Measurements from ENCODE around the gene ILK.

Gene ILK

DNA sequence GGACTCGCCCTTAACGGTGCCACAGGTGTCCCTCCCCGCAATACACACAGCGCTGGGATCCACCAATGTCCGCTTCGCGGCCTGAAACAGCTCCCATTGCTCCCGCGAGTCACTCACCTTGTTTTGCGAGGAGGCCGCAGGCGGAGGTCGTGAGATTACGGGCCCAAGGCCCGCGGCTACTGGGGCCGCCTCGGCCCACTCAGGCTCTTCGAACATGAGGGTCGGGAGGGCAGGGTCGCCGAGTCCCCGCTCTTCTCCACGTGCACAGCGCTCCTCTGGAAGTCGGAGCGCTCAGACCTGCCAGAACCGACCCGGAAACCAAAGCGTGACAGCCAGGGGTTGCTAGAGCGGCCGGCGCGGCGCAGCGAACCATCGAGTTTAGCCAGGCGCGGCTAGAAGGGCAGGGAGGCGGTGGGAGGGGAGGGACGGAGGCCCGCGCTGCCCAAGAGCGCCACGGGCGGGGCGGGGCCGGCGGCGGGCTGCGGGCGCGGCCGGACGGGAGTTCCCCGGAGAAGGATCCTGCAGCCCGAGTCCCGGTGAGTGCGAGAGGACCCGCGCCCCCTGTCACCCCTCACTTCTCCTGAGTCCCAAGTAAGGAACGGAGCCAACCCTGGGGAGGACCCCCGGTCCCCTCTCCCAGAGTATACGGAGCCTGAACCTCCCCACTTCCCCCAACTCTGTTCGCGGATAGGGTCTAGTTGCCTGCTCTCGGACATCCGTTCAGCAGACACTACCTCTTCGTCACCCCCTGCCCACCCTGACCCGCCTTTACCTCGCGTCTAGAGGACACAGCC lies at the start of gene ILK, which contains the start of gene RRP8:
Gene ILK (plus strand): TSS at position 488 of the 794 bp plus-strand sequence. CDS start 498 bp downstream, outside the sequence.
Gene RRP8 (minus strand): TSS at position 330 of the 794 bp plus-strand sequence. CDS start 114 bp downstream, at position 216.
- peak; percentile 91 for DNase-seq (ENCODE audit: low spot score)

DNA sequence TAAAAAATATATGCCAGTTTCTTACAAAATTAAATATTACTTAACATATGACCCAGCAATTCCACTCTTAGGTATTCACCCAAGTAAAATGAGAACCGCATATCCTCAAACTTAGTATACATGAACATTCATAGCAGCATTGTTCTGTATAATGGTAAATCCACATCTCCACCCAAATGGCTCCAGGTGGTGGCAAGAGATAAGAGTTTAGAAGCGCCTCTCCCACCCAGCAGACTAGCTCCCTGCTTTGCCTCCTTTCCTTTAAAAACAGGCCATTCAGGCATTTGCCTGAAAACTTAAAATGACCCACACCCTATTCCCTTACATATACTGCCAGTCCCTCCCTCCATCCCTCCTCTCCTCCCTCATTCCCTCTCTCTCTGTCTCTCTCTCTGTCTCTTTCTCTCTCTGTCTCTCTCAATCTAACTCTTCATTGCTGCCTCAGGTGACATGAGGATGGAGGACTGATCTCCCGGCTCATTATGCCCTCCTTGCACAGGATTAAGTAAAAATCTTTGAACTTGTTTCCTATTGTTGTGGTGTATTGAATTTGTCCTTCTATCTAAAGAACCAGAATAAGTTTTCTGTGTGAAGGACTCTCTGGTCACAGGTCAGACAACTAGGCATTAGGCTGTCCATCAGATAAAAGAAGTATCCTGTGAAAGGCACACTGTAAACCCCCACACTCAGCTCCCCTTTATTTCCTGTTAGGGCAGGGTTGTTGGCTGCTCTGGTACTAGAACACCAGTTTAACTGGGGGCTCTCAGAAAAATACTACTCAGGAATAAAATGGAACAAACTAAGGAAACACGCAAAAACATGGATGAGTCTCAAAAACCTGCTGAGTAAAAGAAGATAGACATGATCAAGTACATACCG lies 48.5 kb upstream of the ILK start:
- no peak for DNase-seq (ENCODE audit: low spot score)

DNA sequence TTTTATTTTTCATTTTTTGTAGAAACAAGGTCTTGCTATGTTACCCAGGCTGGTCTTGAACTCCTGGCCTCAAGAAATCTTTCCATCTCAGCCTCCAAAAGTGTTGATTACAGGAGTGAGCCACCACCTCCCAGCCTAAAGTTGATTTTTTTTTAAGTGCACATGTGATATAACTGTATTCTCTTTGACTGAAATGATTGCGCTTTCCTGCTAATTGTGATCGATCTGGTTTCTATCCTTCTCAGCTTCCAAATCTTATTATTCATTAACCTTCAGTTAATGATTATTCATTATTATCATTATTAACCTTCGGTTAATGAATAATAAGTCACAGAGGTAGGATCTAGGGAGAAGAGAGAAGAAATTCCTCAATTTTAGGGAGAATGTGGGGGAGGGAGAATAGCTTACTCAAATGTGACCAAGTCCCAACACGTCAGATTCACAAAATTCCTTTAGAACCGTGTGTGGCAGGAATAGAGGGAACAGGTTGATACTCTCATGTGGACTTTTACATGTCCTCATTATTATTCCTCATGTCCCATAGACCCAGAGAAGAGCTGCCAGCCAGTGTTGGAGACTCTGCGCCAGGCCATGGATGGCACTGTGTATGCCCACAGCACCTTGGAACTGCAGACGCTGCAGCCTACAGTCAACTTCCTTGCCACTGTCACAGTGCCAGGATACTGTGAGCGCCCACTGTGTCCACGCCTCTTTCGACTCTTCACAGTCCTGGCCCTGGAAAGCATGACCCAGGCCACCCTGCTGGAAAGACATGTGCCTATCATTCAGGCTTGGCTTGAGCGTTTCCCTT lies 47.2 kb upstream of the ILK start:
- no peak for DNase-seq (ENCODE audit: low spot score)

DNA sequence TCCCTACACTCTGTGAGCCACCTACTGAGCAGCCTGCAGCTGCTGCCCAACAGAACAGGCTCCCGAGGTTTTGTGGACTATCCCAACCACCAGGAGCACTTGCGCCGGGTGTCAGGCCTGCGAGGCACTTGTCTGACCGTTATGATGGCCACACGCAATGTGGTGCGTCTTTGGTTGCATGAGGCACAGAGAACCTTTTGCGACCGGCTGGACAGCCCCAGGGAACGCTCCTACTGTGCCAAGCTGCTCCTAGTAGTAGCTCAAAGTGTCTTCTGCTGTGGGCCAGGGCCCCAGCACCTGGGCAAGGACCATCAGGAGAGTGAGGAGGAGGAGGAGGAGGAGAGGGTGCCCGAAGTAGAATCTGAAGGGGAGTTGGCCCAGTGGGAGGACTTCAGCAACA lies 46.5 kb upstream of the ILK start:
- DNase-seq (ENCODE audit: low spot score): no peak

DNA sequence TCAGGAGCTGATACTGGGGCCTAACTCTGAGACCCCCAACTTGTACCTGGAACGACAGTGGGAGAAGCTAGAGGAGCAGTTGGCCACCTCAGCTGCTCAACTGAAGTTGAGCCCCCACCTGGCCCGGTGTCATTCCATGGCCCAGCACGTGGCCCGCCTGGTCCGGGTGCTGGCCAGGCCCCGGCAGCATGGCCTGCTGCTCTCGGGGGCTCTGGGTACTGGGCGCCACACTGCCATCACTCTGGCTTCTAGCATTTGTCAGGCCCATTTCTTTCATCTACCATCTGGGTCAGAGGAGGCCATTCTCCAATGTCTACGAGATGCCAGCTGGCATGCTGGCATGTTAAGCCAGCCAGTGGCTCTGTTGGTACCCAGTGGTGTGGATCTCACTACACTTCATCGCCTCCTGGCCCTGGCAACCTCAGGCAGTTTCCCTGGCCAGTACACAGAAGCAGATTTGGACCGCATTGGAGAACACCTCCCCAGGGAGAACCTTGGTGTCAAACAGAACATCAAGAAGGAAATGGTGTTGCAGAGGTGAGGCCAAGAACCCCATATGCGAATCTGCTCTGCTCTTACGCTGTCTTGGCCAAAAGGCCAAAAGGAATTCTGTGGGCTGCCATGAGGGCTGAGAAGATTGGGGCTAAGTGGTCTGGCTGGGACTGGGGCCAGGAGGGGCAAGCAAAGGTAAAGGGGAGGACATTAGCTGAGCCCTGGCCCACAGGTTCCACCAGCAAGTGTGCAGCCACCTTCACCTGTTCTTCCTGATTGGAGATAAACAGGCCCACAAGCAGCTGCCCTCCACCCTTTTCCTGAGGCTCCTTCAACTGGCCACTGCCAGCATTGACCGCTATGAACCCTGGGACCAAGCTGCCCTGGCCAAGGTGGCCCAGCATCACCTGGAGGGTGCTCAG lies 45.6 kb upstream of the ILK start:
- no peak for DNase-seq (ENCODE audit: low spot score)

DNA sequence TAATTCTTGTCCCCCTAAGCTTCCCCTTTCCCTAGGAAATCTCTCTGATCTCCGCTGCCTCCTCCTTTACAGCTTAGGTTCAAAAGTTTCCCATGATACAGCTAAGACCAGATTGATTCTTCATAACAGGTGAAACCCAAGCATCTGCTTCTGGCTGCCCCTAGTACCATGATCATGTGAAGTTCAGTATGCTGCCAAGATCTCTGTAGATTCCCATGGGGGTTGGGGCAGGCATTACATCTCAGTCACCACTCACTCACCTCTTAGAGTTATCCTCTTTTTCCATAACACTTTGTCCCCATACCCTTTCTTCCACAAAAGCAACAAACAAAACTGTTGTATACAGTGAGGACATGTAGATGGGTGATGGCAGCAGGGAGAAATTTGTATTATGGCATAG lies 44.2 kb upstream of the ILK start:
- DNase-seq (ENCODE audit: low spot score): no peak

DNA sequence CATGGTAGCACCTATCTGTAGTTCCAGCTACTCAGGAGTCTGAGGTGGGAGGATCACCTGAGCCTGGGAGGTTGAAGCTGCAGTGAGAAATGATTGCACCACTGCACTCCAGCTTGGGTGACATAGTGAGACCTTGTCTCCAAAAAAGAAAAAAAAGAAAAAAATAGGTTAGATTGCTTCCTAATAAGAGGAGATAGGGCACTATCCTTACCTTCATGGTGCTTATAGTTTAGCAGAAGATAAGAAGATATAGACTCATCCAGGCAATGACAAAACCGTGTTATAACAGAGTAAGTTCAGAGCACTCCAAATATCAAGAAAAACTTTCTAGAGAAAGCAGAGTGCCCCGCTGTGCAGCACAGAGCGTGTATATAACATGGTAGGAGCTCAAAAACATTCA lies 42.3 kb upstream of the ILK start:
- DNase-seq (ENCODE audit: low spot score): no peak

DNA sequence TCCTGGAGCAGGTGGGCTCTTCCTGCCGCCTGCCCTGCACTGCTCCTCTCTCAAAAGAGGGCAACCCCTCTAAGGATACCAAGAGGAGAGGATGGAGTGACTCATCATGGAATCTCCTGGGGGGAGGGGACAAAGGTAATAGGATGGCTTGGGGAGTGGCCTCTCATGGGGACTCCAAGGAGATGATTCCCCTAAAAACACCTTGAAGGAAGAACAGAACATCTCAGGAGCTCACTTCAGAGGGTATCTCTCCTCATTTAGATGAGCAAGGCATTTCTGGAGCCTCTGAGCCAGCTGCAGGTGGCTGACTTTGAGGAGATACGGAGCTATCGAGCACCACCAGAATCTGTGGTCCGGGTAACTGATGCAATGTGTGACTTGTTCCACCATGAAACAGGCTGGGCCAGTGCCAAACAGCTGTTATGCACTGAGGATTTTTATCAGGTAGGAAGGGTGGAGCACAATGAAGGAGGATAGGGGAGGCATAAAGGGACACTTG lies 40.4 kb upstream of the ILK start:
- no peak for DNase-seq (ENCODE audit: low spot score)

DNA sequence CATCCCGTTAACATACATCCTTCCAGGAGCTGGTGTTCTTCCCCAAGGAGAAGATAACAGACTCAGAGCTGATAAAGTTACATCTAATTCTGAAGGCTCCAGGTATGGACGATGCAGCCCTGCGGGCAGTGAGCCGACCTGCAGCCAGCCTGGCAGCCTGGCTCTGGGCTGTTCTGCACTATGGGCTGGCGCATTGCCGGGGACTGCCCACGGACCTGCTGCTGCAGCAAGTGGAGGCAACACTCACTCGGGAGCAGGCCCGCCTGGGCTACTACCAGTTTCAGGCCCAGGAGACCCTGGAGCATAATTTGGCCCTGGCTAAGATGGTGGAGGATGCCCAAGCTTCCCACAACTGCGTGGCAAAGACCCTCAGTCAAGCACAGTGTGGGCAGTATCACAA lies 39.9 kb upstream of the ILK start:
- DNase-seq (ENCODE audit: low spot score): no peak

DNA sequence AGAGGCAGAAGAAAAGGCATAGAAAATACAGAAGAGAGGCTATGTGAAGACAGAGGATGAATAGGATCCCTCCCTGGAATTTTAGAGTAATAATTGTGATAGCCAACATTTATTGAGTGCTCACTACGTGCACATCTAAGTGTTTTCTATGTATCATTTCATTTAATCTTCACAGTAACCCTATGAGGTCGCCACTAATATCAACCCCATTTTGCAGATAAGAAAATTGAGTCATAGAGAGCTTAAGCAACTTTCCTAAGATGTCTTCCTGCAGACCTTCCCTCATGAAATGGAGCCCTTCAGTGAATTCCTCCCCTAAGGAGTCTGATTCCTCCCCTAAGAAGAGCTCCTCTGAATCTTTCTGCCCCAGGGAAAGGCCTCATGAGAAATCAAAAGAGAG lies 38.2 kb upstream of the ILK start:
- no peak for DNase-seq (ENCODE audit: low spot score)

DNA sequence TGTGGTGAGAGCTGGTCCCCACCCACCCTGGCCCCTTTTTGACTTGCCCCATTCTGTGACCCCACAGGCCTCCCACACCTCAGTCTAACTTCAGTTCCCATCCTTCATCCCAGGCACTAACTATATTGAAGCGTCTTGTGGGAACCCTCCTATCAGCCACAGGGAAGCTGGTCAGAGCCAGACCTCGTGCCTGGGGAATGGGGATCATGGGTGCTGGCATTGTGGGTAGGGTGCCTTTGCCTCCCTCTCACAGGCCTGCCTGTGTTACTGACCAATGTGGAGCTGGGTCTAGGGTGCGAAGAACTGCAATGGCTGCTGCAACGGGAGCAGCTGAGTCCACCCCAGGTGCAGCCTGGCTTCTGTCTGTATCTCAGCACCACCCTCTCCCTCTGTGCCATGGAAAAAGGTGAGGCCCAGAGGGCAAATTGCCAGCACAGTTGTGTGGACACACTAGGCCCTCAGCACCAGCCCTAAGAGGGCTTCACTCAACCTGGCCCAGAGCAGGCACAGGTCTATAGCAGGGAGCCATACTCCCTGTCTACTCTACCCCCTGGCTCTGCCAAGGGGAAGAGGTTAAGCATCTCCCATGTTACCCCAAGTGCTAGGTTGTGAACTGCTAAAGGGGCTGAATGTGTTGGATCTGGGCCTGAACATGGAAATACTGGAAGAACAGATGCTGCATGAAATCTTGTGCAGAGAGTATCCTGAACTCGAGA lies 37.4 kb upstream of the ILK start:
- DNase-seq (ENCODE audit: low spot score): no peak

DNA sequence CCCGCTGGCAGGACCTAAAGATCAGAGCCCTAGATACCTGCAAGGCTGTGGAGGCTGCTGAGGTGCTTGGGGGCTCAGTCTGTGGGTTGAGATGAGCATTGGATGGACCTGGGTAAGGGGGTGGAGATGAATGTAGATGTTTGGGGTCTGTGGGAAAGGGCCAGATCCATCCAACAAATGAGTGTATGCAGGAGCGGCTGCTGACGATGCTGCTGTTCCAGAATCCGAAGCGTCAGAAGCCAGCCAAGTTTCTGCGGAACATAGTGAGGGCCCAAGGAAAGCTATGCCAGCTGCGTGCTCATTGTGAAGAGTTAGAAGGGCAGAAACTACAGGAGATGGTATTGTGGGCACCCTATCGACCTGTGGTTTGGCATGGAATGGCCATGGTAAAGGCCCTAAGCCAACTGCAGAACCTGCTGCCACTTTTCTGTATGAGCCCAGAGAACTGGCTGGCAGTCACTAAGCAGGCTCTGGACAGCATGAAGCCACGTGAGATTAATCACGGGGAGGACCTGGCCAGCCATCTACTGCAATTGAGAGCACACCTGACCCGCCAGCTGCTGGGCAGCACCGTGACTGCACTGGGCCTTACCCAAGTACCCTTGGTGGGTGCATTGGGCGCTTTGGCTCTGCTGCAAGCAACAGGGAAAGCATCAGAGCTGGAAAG lies 36.7 kb upstream of the ILK start:
- DNase-seq (ENCODE audit: low spot score): no peak

DNA sequence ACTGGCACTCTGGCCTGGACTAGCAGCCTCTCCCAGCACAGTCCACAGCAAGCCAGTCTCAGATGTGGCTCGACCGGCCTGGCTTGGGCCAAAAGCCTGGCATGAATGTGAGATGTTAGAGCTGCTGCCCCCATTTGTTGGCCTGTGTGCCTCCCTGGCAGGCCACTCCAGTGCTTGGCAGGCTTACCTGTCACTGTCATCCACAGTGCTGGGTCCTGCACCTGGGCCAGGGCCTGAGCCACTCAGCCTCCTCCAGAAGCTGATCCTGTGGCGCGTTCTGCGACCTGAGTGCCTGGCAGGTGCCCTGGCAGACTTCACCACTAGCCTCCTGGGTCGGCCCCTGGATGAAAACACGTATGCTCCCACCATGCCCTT lies 36.2 kb upstream of the ILK start:
- no peak for DNase-seq (ENCODE audit: low spot score)

DNA sequence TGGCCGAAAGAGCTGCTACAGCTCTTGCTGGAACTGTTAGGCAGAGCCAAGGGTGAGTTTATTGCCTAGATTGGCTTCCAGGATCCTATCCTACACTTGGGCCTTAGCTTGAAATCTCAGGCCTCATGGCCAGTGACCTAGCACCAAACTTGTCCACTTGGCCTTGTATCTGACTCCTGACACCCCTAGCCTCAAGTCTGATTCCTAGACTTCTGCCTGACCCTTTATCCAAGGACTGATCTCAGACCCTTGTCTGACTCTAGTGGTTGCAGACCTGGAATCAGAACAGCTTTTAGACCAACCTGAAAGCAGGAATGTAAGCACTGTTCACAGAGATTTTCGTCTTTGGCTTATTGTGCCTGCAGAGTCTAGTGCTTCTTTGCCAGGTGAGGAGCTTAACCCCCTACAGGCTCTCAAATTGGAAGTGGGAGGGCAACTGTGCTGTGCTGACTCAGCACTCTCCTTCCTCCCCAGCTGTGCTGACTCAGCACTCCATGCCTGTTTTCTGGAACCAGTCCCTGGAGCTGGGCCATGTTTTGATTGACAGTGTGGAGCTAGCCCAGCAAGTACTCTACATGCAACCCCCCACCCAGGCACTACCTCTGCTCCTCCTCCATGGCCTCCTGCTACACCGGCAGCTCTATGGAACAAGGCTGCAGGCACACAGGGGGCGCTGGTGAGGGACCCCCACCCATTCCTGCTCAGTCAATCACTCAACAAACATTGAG lies 35.2 kb upstream of the ILK start:
- DNase-seq (ENCODE audit: low spot score): no peak

DNA sequence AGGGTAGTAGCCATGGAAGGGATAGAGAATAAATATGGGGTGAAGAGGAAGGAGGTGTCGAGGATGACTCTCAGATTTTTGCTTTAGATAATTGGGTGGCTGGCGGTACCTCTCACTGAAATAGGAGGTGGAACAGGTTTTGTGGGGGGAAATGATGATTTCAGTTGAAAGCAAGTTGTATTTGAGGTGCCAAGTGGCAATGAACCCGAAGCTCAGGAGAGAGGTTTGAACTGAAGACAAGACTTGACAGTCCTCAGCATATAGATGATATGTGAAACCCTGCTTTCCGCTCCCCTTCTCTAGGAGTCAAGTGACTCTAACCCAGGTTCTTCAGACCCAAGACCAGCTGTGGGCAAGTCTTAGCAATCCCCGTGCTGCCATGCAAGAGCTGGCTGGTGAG lies 33.9 kb upstream of the ILK start:
- DNase-seq (ENCODE audit: low spot score): no peak

DNA sequence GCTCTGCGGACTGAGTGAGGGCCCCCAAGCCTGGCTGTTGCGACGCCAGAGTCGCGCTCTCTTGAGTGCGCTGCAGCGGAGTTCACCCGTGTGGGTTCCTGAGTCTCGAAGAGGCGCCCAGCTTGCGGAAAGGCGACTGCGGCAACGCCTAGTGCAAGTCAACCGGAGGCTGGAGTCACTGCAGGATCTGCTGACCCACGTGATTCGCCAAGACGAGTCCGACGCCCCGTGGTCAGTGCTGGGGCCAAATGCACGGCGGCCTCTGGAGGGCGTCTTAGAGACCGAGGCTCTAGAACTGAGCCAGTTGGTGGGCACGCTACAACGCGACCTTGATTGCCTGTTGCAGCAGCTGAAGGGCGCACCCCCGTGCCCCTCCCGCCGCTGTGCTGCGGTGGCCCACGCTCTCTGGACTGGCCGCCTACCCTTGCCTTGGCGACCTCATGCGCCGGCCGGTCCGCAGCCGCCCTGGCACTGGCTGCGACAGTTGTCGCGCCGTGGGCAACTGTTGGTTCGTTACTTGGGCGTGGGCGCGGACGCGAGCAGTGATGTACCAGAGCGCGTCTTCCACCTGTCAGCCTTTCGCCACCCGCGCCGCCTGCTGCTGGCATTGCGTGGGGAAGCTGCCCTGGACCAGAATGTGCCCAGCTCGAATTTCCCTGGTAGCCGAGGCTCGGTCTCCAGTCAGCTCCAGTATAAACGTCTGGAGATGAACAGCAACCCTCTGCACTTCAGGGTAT lies 32.7 kb upstream of the ILK start:
- DNase-seq (ENCODE audit: low spot score): no peak

DNA sequence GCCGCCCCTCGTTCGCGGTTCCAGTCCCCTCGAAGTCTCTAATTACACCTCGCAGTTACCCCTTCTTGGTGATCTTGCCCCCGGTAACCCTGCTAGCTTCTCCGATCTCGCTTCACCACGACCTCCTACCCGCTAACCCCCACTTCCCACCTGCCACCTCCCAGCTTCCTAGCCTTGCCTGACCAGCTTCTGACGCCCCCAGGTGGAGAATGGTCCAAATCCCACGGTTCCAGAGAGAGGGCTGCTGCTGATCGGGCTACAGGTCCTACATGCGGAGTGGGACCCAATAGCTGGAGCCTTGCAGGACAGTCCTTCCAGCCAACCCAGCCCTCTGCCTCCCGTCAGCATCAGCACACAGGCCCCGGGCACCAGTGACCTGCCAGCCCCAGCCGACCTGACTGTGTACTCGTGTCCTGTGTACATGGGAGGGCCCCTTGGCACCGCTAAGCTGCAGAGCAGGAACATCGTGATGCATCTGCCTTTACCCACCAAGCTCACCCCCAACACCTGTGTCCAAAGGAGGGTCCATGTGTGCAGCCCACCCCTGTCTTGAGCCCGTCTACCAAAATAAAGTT lies 32.1 kb upstream of the ILK start:
- DNase-seq (ENCODE audit: low spot score): no peak

DNA sequence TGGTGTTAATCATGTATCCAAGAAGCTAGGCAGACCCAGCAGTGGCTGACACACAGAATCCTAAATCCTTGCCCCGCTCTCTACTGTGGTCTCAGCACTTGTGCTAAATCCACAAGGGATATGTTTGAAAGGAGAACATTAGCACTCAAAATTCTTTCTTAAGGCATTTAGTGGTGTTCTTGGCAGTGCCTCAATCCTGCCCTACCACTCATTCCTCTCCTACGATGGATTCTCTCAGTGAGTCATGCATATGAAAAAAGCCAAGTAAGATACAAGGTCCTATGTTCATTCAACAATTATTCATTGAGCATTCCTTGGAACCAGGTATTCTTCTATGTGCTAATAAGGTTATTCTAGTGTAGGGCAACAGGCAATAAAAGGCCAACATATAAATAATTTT lies 31.4 kb upstream of the ILK start:
- no peak for DNase-seq (ENCODE audit: low spot score)

Data from HuH-7 (cell line).